GM12892 (cell line): ENCODE results near the gene TBC1D2B.

ENCODE experiments used
- POLR2A ChIP-seq: IDR thresholded peaks from 2 replicates; pipeline ENCODE4 v1.6.1; 2011; ENCODE audit warnings: low read depth, low read length, control low read depth
- POLR2AphosphoS5 ChIP-seq: IDR thresholded peaks from 2 replicates; pipeline ENCODE4 v1.6.1; 2011; ENCODE audit warnings: low read depth, low read length, control low read depth
- TAF1 ChIP-seq: IDR thresholded peaks from 2 replicates; pipeline ENCODE4 v1.6.1; 2011; ENCODE audit warnings: low read depth, mild to moderate bottlenecking, control low read depth, low read length, borderline replicate concordance

GRCh38 chr15:78054518-78054917, 23.0 kb downstream of the TBC1D2B start:
- no peak for TF ChIP-seq POLR2A
- TF ChIP-seq POLR2AphosphoS5, result no peak
- no peak for TF ChIP-seq TAF1
